ENCODE measurements around the gene DBF4.
"Not testable (repeated sequence)": the region's sequence is repeated elsewhere in the genome, so short reads cannot be mapped to it uniquely, and the experiment has no call there.

The DBF4 gene

GRCh38 chr7:87876040-87876868 lies at the start of gene DBF4, which contains the start of gene SLC25A40:
Gene DBF4, plus strand, starts transcription at chr7:87876493. Its CDS starts 240 bp downstream, at chr7:87876733.
Gene SLC25A40, minus strand, starts transcription at chr7:87876360. Its CDS starts 17,633 bp downstream, at chr7:87858727.
- peak; percentile 96 to 97 for DNase-seq

- DNase-seq = not testable (repeated sequence)
Observed at GRCh38 chr7:87828383-87828782, 47.9 kb upstream of the DBF4 start.

- no peak for DNase-seq
Observed at GRCh38 chr7:87831097-87831496, 45.2 kb upstream of the DBF4 start.

- no peak for DNase-seq
Observed at GRCh38 chr7:87833130-87833529, 43.2 kb upstream of the DBF4 start.

- DNase-seq = no peak
Observed at GRCh38 chr7:87837597-87837996, 38.7 kb upstream of the DBF4 start.

GRCh38 chr7:87850836-87851593 lies 25.3 kb upstream of the DBF4 start:
- no peak for DNase-seq

- no peak for DNase-seq
Observed at GRCh38 chr7:87852306-87852705, 24.0 kb upstream of the DBF4 start.

GRCh38 chr7:87853237-87853864 lies 22.9 kb upstream of the DBF4 start:
- DNase-seq = no peak

GRCh38 chr7:87858417-87859100 lies 17.7 kb upstream of the DBF4 start:
- no peak for DNase-seq

- DNase-seq = no peak
Observed at GRCh38 chr7:87866089-87866488, 10.2 kb upstream of the DBF4 start.

- DNase-seq = not testable (repeated sequence)
Observed at GRCh38 chr7:87866533-87866932, 9.8 kb upstream of the DBF4 start.

- DNase-seq = no peak
Observed at GRCh38 chr7:87870471-87870870, 5.8 kb upstream of the DBF4 start.

- DNase-seq = no peak
Observed at GRCh38 chr7:87872346-87872745, 3.9 kb upstream of the DBF4 start.

GRCh38 chr7:87873328-87873727 lies 3.0 kb upstream of the DBF4 start:
- DNase-seq = not testable (repeated sequence)

- no peak for DNase-seq
Observed at GRCh38 chr7:87874066-87874465, 2.2 kb upstream of the DBF4 start.

- peak in 1 of 2 donors; percentile 21 for DNase-seq
Observed at GRCh38 chr7:87875151-87876039, 898 bp upstream of the DBF4 start.

- DNase-seq = peak; percentile 56 to 60
Observed at GRCh38 chr7:87876869-87877234, 559 bp downstream of the DBF4 start.

- no peak for DNase-seq
Observed at GRCh38 chr7:87877366-87878040, 1.2 kb downstream of the DBF4 start.

- DNase-seq = no peak
Observed at GRCh38 chr7:87878208-87878735, 2.0 kb downstream of the DBF4 start.

GRCh38 chr7:87882151-87882937 lies 6.1 kb downstream of the DBF4 start:
- DNase-seq = no peak

Measured in stimulated activated CD4-positive, alpha-beta T cell treated with anti-CD3 and anti-CD28 coated beads, Interleukin-2, amount 100 ng/mL, for 24 hours (primary cell).